LNCAP (cell line): ENCODE results near the gene CSMD2.

Experiments used
- TF ChIP-seq, protein P1 (sequence below): fragments of 450-650 bp; IDR thresholded peaks from 2 replicates; pipeline ENCODE4 v1.5.1; 2017; ENCODE audit warnings: mild to moderate bottlenecking

The CSMD2 gene

GRCh38 chr1:34070201-34070836 lies 94.7 kb downstream of the CSMD2 start:
- TF ChIP-seq, protein P1, sequence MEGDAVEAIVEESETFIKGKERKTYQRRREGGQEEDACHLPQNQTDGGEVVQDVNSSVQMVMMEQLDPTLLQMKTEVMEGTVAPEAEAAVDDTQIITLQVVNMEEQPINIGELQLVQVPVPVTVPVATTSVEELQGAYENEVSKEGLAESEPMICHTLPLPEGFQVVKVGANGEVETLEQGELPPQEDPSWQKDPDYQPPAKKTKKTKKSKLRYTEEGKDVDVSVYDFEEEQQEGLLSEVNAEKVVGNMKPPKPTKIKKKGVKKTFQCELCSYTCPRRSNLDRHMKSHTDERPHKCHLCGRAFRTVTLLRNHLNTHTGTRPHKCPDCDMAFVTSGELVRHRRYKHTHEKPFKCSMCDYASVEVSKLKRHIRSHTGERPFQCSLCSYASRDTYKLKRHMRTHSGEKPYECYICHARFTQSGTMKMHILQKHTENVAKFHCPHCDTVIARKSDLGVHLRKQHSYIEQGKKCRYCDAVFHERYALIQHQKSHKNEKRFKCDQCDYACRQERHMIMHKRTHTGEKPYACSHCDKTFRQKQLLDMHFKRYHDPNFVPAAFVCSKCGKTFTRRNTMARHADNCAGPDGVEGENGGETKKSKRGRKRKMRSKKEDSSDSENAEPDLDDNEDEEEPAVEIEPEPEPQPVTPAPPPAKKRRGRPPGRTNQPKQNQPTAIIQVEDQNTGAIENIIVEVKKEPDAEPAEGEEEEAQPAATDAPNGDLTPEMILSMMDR = no peak

DNA sequence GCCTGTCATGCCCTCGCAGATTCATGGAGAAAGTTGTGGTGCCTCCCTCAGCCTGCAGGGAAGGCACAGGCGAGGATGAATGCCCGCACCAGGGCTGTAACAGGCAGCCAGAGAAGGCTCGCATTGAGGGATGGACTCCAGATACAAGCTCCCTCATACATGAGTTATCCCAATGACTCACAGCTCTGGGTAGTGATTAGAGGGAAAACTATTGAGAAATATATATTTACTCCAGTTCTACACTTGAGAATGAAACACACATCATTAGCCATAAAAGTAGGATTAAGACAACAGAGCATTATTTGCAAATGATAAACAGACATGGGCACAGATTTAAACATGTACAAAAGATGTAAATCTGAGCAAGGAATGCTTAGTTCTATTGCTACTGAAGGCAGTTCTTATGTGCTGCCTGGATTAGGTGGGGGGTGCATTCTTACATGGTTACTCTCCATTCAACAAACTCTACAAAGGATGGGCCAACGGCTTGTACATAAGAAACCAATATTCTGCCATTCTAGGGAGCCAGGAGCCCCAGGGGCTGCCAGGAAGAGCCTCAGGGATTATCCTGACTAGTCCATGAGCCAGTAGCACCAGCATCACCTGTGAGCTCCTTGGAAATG lies 97.9 kb downstream of the CSMD2 start:
- TF ChIP-seq, protein P1 = no peak

GRCh38 chr1:34066166-34066565 lies 98.9 kb downstream of the CSMD2 start:
- TF ChIP-seq, protein P1 = no peak

DNA sequence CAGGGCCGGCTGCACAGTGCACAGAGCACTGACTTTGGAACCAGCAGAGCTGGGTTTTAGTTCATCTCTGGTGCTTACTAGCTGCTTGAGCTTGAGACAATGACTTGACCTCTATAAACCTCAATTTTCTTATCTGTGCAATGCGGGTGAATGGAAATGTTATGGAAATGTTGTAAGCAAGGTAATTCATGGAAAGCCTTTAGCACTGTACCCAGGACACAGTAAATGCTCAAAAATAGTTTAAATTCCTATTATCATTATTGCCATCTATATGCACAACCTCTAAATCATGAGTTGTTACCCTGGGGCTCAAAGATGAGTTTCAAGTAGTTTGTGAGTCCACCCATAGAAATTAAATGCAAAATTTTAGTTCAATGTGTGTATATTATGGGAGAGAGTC lies 99.5 kb downstream of the CSMD2 start:
- TF ChIP-seq, protein P1 = no peak

GRCh38 chr1:34060901-34061415 lies 104.1 kb downstream of the CSMD2 start:
- TF ChIP-seq, protein P1 = no peak

DNA sequence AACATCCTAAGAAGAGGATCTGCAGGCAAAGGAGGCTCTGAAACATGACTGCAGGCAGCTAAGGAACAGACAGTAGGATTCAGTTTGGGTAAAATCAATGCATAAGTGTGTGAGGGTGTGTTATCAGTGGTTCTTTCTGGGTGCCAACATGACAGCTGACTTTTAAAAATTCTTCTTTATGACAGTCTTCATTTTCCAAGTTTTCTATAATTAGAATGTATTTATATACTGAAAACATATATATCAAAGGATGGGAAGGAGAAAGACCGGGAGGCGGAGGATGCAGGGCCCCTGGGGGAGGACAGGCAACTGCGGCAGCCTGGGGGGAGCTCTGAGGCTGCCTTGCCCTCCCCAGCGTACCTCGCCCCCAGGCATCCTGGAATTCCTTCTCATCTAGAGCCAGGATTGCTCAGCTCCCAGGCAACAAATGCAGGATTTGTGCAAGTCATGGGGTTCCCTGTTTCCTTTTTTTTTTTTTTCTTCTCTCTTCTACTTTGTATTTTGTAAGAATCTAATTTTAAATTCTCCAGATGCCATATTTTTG lies 104.8 kb downstream of the CSMD2 start:
- TF ChIP-seq, protein P1 = no peak

DNA sequence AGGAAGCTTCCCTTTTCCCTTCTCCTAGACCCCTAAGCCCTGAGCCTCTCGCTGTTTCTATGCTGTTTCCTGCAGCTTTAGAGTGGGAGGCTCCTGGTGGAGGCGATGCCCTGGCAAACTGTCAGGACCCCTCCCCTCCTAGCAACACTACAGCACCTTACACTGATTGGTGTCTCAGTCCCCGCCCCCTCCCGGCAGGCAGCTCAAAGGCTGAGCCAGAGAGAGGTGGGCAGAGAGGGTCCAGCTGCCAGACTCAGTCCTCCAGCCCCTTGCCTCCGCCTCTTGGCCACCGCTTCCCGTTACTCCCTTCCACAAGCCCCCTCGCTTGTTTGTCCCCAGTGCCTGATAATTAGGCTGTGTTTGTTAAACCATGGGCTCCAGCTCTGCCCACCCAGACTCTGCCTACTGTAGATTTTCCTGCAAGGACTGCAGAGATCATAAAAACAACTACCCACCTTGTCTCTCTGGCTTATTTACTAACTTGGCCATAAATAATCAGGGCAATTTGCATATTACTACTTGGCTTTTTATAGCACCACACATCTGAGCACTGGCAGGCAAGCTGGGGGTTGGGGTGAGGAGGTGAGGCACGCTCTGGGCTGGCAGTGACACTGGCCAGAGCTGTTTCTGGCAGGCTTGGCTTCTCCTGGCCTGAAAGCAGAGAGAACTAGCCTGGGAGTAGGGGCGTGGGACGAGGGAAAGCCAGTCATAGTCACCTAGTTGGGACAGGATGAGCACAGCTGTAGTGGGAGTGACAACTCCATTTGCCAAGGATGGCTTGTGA lies 107.5 kb downstream of the CSMD2 start:
- TF ChIP-seq, protein P1 = no peak
